GM12873 (cell line): Measurements from ENCODE around the gene SPINK4.

Experiments used
- CTCF ChIP-seq: IDR thresholded peaks from 2 replicates; pipeline ENCODE4 v1.5.1; 2012; ENCODE audit warnings: low read depth, mild to moderate bottlenecking, moderate library complexity, low read length, control low read depth; ENCODE audit not compliant: insufficient read depth; ENCODE audit errors: missing control alignments

The SPINK4 gene

GRCh38 chr9:33241298-33241697 lies 1.3 kb downstream of the SPINK4 start:
- TF ChIP-seq CTCF = no peak

GRCh38 chr9:33242609-33243134 lies 2.7 kb downstream of the SPINK4 start:
- TF ChIP-seq CTCF = no peak

DNA sequence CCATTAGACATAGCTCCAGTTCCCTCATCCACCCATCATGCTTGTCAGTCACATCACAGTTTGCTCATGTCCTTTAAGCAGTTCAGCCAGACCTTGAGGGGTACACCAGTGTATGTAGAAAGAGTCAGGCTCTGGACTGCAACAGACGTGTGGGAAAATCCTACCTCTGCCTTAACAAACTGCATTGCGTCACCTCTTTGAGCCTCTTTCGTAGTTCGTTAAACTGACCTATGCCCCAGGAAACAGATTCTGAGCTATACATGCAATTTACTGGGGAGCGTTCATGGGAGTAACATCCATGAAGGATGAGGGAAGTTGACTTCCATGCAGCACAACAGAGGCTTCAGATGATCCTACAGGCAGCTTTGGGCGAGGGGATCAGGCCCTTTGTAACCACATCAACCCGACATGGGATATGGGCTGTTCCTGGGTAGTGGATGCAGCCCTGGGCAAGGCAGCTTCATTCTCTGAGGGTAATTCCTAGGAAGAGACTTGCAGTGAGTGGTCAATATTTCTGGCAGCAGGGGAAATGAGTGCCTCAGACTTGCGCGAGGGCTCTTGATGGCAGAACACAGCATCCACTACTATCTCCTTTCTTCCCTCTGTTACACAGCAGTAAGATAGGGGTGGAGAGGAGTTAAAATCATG lies 4.3 kb downstream of the SPINK4 start:
- TF ChIP-seq CTCF = no peak

DNA sequence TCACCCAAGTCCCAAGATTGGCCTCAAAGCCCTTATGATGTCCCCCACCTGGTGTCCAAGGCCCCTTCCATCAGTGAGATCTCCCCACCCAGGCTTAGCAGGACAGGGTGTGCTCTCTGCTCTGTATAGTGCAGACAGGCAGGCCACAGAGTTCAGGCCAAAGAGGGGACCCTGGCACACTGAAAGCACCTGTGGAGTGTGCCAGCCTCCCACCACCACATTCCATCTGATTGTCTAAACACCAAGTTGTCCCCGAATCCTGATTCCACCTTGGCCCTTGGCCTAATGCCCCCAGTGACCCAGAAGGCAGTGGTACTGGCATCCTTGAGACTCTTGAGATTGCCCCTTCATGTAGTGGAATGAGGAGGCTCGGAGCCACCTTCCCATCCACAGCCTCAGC lies 5.4 kb downstream of the SPINK4 start:
- no peak for TF ChIP-seq CTCF

- no peak for TF ChIP-seq CTCF
Observed at GRCh38 chr9:33246269-33246860, 6.4 kb downstream of the SPINK4 start.

DNA sequence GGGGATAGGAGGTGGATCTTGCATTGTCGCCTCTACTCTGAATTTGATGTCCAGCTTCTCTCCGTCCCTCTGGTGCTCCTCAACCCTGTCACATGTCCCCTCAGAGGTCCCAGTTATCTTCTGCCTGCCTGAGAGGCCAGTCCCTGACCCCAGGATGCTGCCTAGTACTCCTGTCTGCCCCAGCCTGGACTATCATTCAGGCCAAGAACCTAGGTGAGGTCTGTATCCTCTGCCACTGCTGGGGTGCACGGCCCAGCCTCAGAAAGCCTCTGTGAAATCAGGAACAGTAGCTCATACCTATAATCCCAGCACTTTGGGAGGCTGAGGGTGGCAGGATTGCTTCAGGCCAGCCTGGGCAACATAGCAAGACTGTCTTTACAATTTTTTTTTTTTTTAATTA lies 8.6 kb downstream of the SPINK4 start:
- TF ChIP-seq CTCF = no peak

- TF ChIP-seq CTCF = no peak
Observed at GRCh38 chr9:33249087-33249658, 9.2 kb downstream of the SPINK4 start.
